K562 (cell line): ENCODE data around the gene TAF1B. TPM values are rescaled to one million over a fixed set of nuclear protein-coding genes. Genes with fewer than 3 reads are reported as not detected.

Experiments
- ATAC-seq: fragments of 200-7000 bp; cut with Tn5 transposase; 3 replicates; pipeline ENCODE4 v1.9.1; 2020; ENCODE audit warnings: moderate library complexity
- BruUV-seq: library from RNA; stranded (reverse); fragments of 400-500 nt; replicated peaks from 2 replicates; lab custom pipeline; 2021; lab: Mats Ljungman, UMichigan
- CTCF ChIA-PET: fragments of 300-600 bp; formaldehyde crosslinking; extraction: SDS; loops from one replicate; lab custom pipeline; 2021; ENCODE audit warnings: low intra/inter-chr PET ratio; lab: Yijun Ruan, JAX
- POLR2A ChIA-PET: fragments of 300-600, 350-650 bp; sonication (Branson Sonifier 250); formaldehyde crosslinking; extraction: SDS; loops from one replicate; lab custom pipeline; 2021; ENCODE audit warnings: antibody characterized with exemption, inconsistent platforms; lab: Yijun Ruan, JAX
- DNase-seq, 4 experiments: peaks; one replicate each; pipeline versions ENCODE4 v3.0.0 to v3.0.0-alpha.2; 2011 to 2018; ENCODE audit warnings: low spot score in 3 of 4, mixed read lengths in 3 of 4; ENCODE audit errors: extremely low read depth in 1 of 4
- FAIRE-seq: peaks from 2 replicates; lab custom pipeline; 2011; peaks lifted over from hg19 to GRCh38; lab: Jason Lieb, UNC
- H2AFZ ChIP-seq: 2 replicates; pipeline ENCODE4 v1.6.0; 2011; ENCODE audit warnings: low read depth, low read length, control low read depth, inconsistent platforms
- H3K27ac ChIP-seq: fragments of 200-600 bp; 3 replicates; pipeline ENCODE4 v1.8.0; 2011; ENCODE audit warnings: low read depth, mild to moderate bottlenecking, control low read depth, inconsistent platforms, low read length, moderate library complexity, mixed read lengths; ENCODE audit errors: extremely low read depth
- H3K27me3 ChIP-seq, 2 experiments: fragments of 300-600 bp in 1 of 2; 2 replicates in 1 of 2; 3 replicates in 1 of 2; pipeline versions ENCODE4 v1.6.0 to v1.8.0; 2011; ENCODE audit warnings: inconsistent platforms in 2 of 2, low read length in 2 of 2, mild to moderate bottlenecking in 1 of 2, mixed read lengths in 1 of 2, moderate library complexity in 1 of 2; ENCODE audit not compliant: control insufficient read depth in 2 of 2, insufficient read depth in 2 of 2
- H3K36me3 ChIP-seq: fragments of 300-600 bp; 3 replicates; pipeline ENCODE4 v1.8.0; 2011; ENCODE audit warnings: mild to moderate bottlenecking, low read length, inconsistent platforms; ENCODE audit not compliant: control insufficient read depth, insufficient read depth
- H3K4me1 ChIP-seq, 2 experiments: fragments of 200-600 bp in 1 of 2; replicated peaks in 1 of 2; 2 replicates in 1 of 2; 3 replicates in 1 of 2; pipeline versions ENCODE4 v1.5.1 to v1.8.0; 2011; ENCODE audit warnings: inconsistent platforms in 2 of 2, low read length in 2 of 2, mild to moderate bottlenecking in 1 of 2, mixed read lengths in 1 of 2, moderate library complexity in 1 of 2; ENCODE audit not compliant: control insufficient read depth in 2 of 2, insufficient read depth in 2 of 2
- H3K4me2 ChIP-seq: 2 replicates; pipeline ENCODE4 v1.6.1; 2011; ENCODE audit warnings: low read length, control low read depth, inconsistent platforms, mixed read lengths; ENCODE audit not compliant: insufficient read depth
- H3K4me3 ChIP-seq: fragments of 200-600 bp; sonication (generic), shearing (Covaris generic); 2 replicates; pipeline ENCODE4 v1.5.1; 2016; ENCODE audit warnings: control low read depth, inconsistent platforms
- H3K79me2 ChIP-seq: fragments of 200-600 bp; 3 replicates; pipeline ENCODE4 v1.8.0; 2011; ENCODE audit warnings: low read length, inconsistent platforms; ENCODE audit not compliant: control insufficient read depth, insufficient read depth
- H3K9ac ChIP-seq, 2 experiments: 2 replicates each; pipeline versions ENCODE4 v1.6.0 to v1.6.1; 2011; ENCODE audit warnings: low read depth in 2 of 2, low read length in 2 of 2, control low read depth in 1 of 2, inconsistent platforms in 1 of 2, mild to moderate bottlenecking in 1 of 2, mixed read lengths in 1 of 2; ENCODE audit not compliant: insufficient read depth in 1 of 2
- H3K9me1 ChIP-seq: one replicate; pipeline ENCODE4 v1.6.0; 2011; ENCODE audit warnings: inconsistent platforms, mild to moderate bottlenecking, low read length, moderate library complexity; ENCODE audit not compliant: control insufficient read depth, insufficient read depth
- H3K9me3 ChIP-seq: replicated peaks from 2 replicates; pipeline ENCODE4 v1.5.1; 2011; ENCODE audit warnings: low read depth, low read length, inconsistent platforms; ENCODE audit not compliant: control insufficient read depth, insufficient read depth
- H4K20me1 ChIP-seq: replicated peaks from 2 replicates; pipeline ENCODE4 v1.6.1; 2011; ENCODE audit warnings: low read length, inconsistent platforms, mixed read lengths; ENCODE audit not compliant: control insufficient read depth, insufficient read depth
- ARID1B ChIP-seq: fragments of 450-650 bp; IDR thresholded peaks from 2 replicates; pipeline ENCODE4 v1.6.1; 2016; ENCODE audit warnings: antibody characterized with exemption, mild to moderate bottlenecking, inconsistent platforms
- CCAR2 ChIP-seq: fragments of 200-400 bp; formaldehyde crosslinking; IDR thresholded peaks from 2 replicates; pipeline ENCODE4 v1.6.1; 2017; ENCODE audit warnings: mild to moderate bottlenecking, low read depth, low read length
- CREB3 ChIP-seq: fragments of 450-650 bp; conservative IDR thresholded peaks from 2 replicates; pipeline ENCODE4 v1.6.1; 2016; ENCODE audit warnings: missing genetic modification characterization, low read depth, mild to moderate bottlenecking, missing compliant biosample characterization, moderate library complexity
- GTF3C2 ChIP-seq: IDR thresholded peaks from 3 replicates; pipeline ENCODE4 v1.6.1; 2011; ENCODE audit warnings: borderline replicate concordance, mild to moderate bottlenecking, moderate library complexity; ENCODE audit not compliant: insufficient read length; ENCODE audit errors: extremely low read depth
- HDGF ChIP-seq: fragments of 450-650 bp; IDR thresholded peaks from 2 replicates; pipeline ENCODE4 v1.6.1; 2016
- MAX ChIP-seq: sonication (generic); formaldehyde crosslinking; IDR thresholded peaks from 2 replicates; pipeline ENCODE4 v1.9.0; 2022; ENCODE audit warnings: mild to moderate bottlenecking, missing genetic modification reagents
- NKRF ChIP-seq: fragments of 450-650 bp; IDR thresholded peaks from 2 replicates; pipeline ENCODE4 v1.6.1; 2016; ENCODE audit warnings: borderline replicate concordance
- SMARCA4 ChIP-seq: fragments of 450-650 bp; IDR thresholded peaks from 2 replicates; pipeline ENCODE4 v1.6.1; 2016
- TCF7 ChIP-seq: sonication (generic); IDR thresholded peaks from 2 replicates; pipeline ENCODE4 v1.6.1; 2016; ENCODE audit warnings: antibody characterized with exemption, borderline replicate concordance
- ZBED1 ChIP-seq: IDR thresholded peaks from 2 replicates; pipeline ENCODE4 v1.6.1; 2014
- ZFP36 ChIP-seq: fragments of 150-350 bp; IDR thresholded peaks from 2 replicates; pipeline ENCODE4 v1.6.1; 2018; ENCODE audit warnings: low read length, low read depth; ENCODE audit not compliant: partially characterized antibody
- ZNF311 ChIP-seq: fragments of 250-450 bp; sonication (Bioruptor Pico); IDR thresholded peaks from 2 replicates; pipeline ENCODE4 v1.4.0; 2020; ENCODE audit warnings: mild to moderate bottlenecking, moderate library complexity
- WGBS: fragments of 100-300 bp; shearing (Covaris generic); methylation state at CpG from one replicate; pipeline ENCODE4 v1.1.6; 2016; ENCODE audit warnings: low coverage, mixed read lengths; ENCODE audit not compliant: insufficient coverage; ENCODE audit errors: missing lambda C conversion rate; 5-methylcytosine and 5-hydroxymethylcytosine counted together
- in situ Hi-C: fragments of 300-500 bp; cut with MboI; formaldehyde crosslinking; loops from 4 replicates; pipeline ENCODE4 v1.15.0; 2018; ENCODE audit warnings: inconsistent platforms, mixed read lengths
- intact Hi-C: fragments of 100-400 bp; cut with micrococcal nuclease; formaldehyde crosslinking; loops from 2 replicates; pipeline ENCODE4 v1.14.2; 2022
- polyA plus RNA-seq, 8 experiments: library from polyadenylated mRNA; depleted of rRNA in 4 of 8; stranded (reverse) in 5 of 8; unstranded in 3 of 8; fragments of >200 nt; fragmentation: Nextera tagmentation in 2 of 8; fragmentation: Illumina TruSeq in 1 of 8; extraction: Ambion mirVana in 2 of 8; extraction: Trizol in 1 of 8; gene quantifications; 2 replicates each; pipeline versions ENCODE4 v1.2.1 to v1.2.3, GENCODE V29; 2011 to 2014; ENCODE audit warnings: inconsistent platforms in 1 of 8, missing spikeins in 1 of 8
- total RNA-seq, 7 experiments: library from RNA; depleted of rRNA in 6 of 7; stranded (reverse); fragments of >200 nt in 6 of 7; fragmentation: Illumina TruSeq in 2 of 7; extraction: Trizol in 2 of 7; gene quantifications; 2 replicates each; pipeline versions ENCODE4 v1.2.1 to v1.2.3, GENCODE V29; 2011 to 2021; ENCODE audit warnings: low replicate concordance in 1 of 7
- TF ChIP-seq, protein P1 (sequence below): fragments of 250-450 bp; sonication (Bioruptor Pico); IDR thresholded peaks from 2 replicates; pipeline ENCODE4 v1.5.0; 2021; ENCODE audit warnings: mild to moderate bottlenecking, borderline replicate concordance

Gene TAF1B
- total and polyA plus RNA-seq, 9 of the 15 experiments (the other 6 are each of a cell fraction or from before 2014, with no cell fraction given): 8.8 to 25.1 (median 17.3) TPM

DNA sequence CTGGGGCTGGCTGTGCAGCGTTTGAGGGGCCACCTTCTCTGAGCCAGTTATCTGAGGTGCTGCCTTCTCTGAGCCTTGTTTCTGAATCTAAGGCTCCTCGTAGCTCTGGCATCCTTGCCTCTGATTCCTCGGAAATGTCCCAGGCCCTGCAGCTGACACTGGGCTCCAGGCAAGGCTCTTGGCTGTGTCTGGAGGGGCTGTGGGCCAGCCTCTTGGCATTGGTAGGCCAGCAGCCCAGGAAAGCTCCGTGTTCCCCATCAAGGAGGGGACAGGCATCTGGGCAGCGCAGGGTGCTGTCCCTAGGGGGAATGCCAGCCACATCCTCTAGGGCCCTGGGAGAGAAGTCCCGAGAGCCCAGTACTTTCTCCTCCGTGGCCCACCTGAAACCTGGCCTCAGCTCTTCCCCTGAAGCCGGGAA, 40.7 kb upstream of the TAF1B start:
- Histone ChIP-seq H2AFZ (no peak overlapping the region), H3K9ac (no peak overlapping the region), H3K27ac (no peak overlapping the region), H3K9me3 (no peaks in the 10 kb centered on the region), H3K4me2 (no peak overlapping the region), H3K36me3 (no peaks in the 10 kb centered on the region), H3K79me2 (no peaks in the 10 kb centered on the region), H4K20me1 (no peaks in the 10 kb centered on the region), H3K27me3 (no peaks in the 10 kb centered on the region; a peak in 1 of 5 replicates), H3K4me1 (peaks cover 23 to 45% of the 10 kb centered on the region in 2 experiments), H3K9me1 (no peaks in the 10 kb centered on the region), H3K4me3 (no peak overlapping the region)
- WGBS: 51% methylated on average over 6 of the region's 8 CpGs
- BruUV-seq: no TSS peak
- no peak for ATAC-seq
- CTCF ChIA-PET: no interaction called here
- FAIRE-seq: no peak
- in situ Hi-C loops: loop anchor here (25.0 kb wide), 1 partner anchor 860 kb away; no protein-coding TSS in a partner anchor
- intact Hi-C loops: loop anchor here (10.0 kb wide), 1 partner anchor 632 kb away; no protein-coding TSS in a partner anchor
- no peak for DNase-seq
- POLR2A ChIA-PET: interaction anchor here (0.5 kb wide), 1 partner anchor 13 kb away, joined by 3 read pairs; no protein-coding TSS in a partner anchor
- TF ChIP-seq ZFP36 (no peak), SMARCA4 (no peak), NKRF (no peak), CCAR2 (no peak), ZBED1 (no peak), ARID1B (no peak), HDGF (no peak), GTF3C2 (no peak), TCF7 (no peak), CREB3 (no peak), MAX (no peak), ZNF311 (no peak)
- TF ChIP-seq, protein P1, sequence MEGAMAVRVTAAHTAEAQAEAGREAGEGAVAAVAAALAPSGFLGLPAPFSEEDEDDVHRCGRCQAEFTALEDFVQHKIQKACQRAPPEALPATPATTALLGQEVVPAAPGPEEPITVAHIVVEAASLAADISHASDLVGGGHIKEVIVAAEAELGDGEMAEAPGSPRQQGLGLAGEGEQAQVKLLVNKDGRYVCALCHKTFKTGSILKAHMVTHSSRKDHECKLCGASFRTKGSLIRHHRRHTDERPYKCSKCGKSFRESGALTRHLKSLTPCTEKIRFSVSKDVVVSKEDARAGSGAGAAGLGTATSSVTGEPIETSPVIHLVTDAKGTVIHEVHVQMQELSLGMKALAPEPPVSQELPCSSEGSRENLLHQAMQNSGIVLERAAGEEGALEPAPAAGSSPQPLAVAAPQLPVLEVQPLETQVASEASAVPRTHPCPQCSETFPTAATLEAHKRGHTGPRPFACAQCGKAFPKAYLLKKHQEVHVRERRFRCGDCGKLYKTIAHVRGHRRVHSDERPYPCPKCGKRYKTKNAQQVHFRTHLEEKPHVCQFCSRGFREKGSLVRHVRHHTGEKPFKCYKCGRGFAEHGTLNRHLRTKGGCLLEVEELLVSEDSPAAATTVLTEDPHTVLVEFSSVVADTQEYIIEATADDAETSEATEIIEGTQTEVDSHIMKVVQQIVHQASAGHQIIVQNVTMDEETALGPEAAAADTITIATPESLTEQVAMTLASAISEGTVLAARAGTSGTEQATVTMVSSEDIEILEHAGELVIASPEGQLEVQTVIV (CRISPR knock-in tag): no peak
